Peyer's patch (tissue), 4 donors: ENCODE measurements around the gene ZNF324B.

Experiments used
- CTCF ChIP-seq, 6 experiments: fragments of 450-650 bp in 4 of 6; fragments of 200-600 bp in 2 of 6; sonication (generic) in 1 of 6; IDR thresholded peaks; one replicate each; pipeline ENCODE4 v1.5.1; 2017 to 2019; ENCODE audit warnings: antibody characterized with exemption in 6 of 6, mild to moderate bottlenecking in 3 of 6, moderate library complexity in 1 of 6
- POLR2A ChIP-seq, 2 donors: fragments of 450-650 bp; IDR thresholded peaks; one replicate each; pipeline ENCODE4 v1.5.1; 2017; ENCODE audit warnings: antibody characterized with exemption in 2 of 2, mild to moderate bottlenecking in 2 of 2, moderate library complexity in 2 of 2

GRCh38 chr19:58456111-58456510 lies 4.7 kb downstream of the ZNF324B start:
- TF ChIP-seq POLR2A (IDR thresholded peaks at IDR 0.05) (no peak), CTCF (IDR thresholded peaks at IDR 0.05) (no peak)
